Kidney capillary endothelial cell (primary cell): ENCODE results near the gene CPS1.
A peak's percentile ranks its signal among the peaks of the same experiment; 100 is the strongest.

Source experiments
- DNase-seq: peaks from one replicate; pipeline ENCODE4 v3.0.0-alpha.2; 2018; ENCODE audit warnings: low spot score

The CPS1 gene

GRCh38 chr2:210606001-210606400 lies 49.6 kb downstream of the CPS1 start:
- DNase-seq, result no peak

GRCh38 chr2:210611466-210611865 lies 55.1 kb downstream of the CPS1 start:
- no peak for DNase-seq

GRCh38 chr2:210616074-210616473 lies 59.7 kb downstream of the CPS1 start:
- no peak for DNase-seq

DNA sequence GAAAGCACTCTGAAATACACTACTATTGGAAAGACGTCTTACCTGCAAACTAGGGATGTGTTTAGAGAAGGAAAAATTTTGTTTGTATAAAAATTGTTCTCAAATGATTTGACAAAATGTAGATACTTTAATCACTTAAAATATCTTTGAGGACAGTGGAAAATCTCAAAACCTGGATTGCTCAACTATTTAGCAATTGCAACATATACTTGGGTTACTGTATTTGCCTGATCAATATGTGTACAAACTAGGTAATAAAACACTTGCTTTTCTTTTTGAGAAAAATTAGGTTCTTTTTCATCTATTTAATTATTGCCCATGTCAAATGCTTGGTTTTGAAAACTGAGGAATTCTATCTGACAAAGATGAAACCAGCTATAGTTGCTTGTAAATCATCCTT lies 60.9 kb downstream of the CPS1 start:
- DNase-seq, result no peak

DNA sequence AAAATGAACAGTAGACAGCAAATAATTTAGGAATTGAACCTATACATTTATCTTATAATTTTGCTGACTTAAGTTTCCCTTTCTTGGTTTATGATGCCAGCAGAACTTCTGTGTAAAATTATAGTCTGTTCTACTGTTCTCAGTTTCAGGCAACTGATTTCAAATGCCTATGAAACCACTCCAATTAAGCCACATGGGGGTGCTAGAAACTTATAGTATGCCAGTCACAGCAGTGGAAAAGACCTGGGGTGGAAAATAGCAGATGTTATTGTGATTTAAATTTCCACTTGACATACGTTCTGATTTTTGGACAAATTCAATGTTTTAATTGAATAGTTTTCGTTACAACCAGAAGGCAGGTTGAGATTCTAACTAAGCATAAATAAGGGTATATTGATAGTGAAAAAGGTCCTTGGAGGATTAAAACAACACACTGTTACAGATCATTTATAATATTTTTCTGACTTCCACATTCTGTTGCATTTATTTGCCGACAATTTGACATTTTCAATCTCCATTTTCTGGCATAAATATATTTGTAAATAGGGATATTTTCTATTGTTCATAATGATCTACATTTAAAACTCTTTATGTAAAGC lies 61.4 kb downstream of the CPS1 start:
- DNase-seq, result peak; percentile 45

- no peak for DNase-seq
Measured at GRCh38 chr2:210620456-210620855, 64.1 kb downstream of the CPS1 start.

GRCh38 chr2:210623506-210623905 lies 67.1 kb downstream of the CPS1 start:
- DNase-seq, result no peak

- DNase-seq, result peak; percentile 19
Measured at GRCh38 chr2:210626849-210627248, 70.5 kb downstream of the CPS1 start.

DNA sequence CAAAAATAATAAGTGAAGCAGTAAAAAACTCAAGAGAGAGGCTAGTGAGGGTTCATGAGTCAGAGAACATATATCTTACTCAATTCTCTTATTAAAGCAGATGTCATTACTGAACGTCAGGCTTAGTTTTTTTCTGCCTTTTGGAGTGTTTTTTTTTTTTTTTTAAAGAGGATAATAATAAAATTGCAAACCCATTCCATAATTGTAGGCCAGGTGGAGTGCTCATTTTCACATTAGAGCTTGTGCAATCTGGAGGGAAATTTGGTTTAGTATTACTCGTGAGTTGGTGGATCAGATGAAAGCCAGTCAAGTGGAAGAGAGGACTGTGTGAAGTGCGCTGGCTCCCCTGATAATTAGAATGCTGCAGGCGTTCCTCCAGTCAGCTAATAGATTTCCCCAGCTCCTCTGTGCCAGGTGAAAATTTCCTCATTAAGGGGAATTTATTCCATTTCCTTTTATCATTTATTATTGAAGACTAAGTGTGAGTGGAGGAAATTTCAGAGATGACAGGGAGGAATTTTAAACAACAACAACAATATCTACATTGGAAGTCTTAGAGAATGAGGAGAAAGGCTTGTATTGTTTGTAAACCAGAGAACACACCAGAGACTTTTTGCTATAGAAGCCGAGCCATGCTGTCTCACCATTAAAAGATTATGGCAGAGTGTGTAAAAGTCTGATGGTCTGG lies 74.6 kb downstream of the CPS1 start:
- DNase-seq, result no peak

- no peak for DNase-seq
Measured at GRCh38 chr2:210633699-210634098, 77.3 kb downstream of the CPS1 start.

GRCh38 chr2:210635257-210635656 lies 78.9 kb downstream of the CPS1 start:
- DNase-seq, result no peak

GRCh38 chr2:210642333-210642732 lies 85.9 kb downstream of the CPS1 start:
- no peak for DNase-seq

DNA sequence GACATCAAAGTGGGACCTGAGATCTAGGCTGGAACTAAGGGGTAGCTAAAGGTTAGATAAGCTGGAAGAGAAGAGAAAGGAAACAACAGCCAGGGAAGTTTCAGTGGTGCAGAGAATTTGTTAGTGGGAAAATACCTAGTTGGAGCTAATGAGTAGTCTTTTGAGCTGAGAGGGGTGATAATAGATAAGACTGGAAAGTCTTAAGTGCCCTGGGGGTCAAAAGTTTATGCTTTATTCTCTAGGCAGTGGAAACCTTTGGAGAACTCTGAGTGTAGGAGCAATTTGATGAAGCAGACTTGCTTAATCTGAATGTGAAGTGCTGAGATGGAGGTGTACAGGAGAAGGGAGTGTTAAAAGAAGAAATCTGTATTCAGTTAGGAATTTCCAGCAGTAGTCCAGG lies 90.8 kb downstream of the CPS1 start:
- DNase-seq, result no peak

DNA sequence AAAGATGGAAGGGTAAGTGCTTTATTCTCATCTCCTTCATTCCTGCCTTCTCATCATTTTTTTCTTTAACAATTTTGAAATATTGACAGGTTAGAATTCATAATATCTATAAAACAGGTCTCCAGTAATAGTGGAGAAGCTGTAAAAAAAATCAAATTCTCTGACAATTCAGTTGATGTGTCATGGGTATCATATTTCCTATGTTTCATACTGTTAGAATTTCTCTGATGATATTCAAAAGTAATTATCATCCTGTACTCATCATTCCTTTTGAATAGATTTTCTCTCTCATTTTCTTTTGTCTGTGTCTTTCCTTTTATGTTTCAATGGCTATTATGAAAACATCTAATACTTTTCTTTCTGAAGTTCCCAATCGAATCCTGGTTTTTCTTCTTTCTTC lies 97.7 kb downstream of the CPS1 start:
- DNase-seq, result no peak

DNA sequence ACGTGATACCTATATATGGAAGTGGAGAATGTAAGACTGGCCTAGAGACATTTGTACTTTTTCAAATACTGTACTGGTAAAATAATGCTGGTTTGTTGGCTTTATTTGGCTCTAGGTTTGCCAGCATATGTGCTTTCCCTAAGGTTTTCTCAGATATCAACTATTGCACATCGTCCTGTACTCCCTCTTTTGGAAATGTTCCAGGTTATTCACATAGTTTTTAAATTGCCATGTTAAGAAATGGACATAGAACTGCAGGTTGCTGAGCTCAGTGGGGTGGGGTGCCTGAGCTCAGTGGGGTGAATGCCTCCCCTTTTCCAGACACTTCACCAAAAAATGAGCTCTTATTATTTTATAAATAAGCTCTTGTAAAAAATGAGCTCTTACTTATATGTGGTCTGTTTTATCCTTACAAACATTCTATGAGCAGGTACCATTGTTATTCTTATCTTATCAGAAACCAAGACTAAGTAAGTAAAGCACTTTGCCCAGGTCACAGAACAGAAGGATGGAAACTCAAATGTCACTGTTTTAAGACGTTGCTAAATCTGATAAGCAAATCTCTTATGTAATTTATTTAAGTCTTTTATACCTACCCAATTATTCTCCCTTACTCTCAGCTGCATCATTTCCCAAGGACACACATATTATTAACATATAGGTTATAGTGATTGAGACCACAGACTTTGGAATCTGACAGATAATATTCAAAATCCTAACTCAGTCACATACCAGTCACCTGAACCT lies 99.0 kb downstream of the CPS1 start:
- DNase-seq, result no peak

GRCh38 chr2:210657874-210658273 lies 101.5 kb downstream of the CPS1 start:
- no peak for DNase-seq

- DNase-seq, result no peak
Measured at GRCh38 chr2:210660751-210661150, 104.4 kb downstream of the CPS1 start.

DNA sequence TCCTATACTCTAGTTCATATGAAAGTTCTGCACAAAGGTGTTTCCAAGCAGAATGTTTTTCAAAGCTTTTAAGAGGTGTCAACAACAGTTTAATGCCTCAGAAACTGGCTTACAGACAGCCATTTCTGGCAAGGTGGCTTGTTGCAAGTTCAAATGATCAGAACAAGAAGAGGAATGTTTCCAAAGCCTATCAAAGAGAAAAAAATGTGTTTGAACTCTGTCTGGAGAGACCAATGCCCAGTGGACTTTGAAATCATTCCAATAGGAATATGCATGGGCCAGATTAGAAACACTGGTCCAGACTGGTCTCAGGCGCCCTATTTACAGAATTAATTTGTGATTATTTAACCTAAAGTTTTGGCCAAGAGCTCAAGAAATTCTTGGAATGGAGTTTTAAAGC lies 106.2 kb downstream of the CPS1 start:
- DNase-seq, result no peak

DNA sequence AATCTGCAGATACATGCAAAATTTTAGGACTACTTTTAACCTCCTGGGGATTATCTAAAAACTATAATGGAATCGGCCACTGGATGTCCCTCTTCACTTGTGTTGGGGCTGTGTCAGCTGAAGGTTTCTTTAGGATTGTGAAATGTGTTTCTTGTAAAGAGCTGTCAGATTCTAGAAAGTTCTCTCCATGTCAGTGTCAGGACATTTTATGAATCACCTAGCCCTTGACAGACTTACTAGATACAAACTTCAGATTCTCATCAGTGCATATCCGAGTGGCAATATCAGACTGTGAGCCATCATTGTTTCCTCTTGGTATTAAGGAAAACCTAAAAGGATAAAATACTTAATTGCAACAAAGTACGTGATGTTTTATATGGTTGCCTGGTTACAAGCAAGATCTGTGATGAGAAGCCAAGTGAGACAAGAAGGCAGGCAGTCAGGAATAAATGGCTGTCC lies 107.3 kb downstream of the CPS1 start:
- peak; percentile 34 for DNase-seq

DNA sequence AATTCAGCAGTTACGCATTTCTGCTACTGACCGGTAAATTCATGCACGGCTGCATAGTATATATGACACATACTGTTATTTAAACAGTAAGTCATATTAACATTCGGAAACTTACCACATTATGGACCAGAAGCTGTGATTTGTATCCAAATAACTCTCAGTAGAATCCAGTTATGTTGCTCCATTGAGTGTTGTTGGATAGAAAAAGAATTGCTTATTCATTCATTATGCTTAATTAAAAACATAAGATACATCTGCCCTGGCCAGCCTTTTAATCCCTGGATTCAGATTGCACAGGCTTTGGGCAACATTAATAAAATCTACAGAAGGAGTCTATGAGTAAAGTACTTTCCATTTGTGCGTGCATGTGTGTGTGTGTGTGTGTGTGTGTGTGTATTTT lies 111.3 kb downstream of the CPS1 start:
- DNase-seq, result no peak

GRCh38 chr2:210671065-210671464 lies 114.7 kb downstream of the CPS1 start:
- no peak for DNase-seq

GRCh38 chr2:210673117-210673516 lies 116.7 kb downstream of the CPS1 start:
- DNase-seq, result no peak

DNA sequence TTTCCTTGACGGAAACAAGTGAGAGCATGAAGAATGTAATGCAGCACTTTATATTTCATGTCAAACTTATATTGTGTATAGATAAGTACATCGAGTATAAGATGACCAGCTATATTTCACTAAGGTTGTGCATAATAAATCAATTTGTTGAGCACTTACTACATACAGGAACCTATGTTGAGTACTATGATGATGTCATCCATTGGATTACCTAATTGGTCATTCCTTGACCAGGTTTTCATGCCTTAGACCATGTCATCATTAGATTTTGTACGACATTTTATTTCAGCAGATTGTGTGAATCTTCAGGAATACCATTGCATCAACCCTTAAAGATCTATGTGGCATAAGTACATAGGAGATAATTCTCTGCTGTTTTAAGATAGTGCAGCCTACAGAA lies 119.7 kb downstream of the CPS1 start:
- DNase-seq, result no peak
